Activated gamma-delta T cell (primary cell): ENCODE data around the gene LMO7.
"Not testable (repeated sequence)": the region's sequence is repeated elsewhere in the genome, so short reads cannot be mapped to it uniquely, and the experiment has no call there.

Experiments
- DNase-seq: peaks from one replicate; lab custom pipeline; 2025; lab: John Stamatoyannopoulos, UW

Gene LMO7

GRCh38 chr13:75743072-75743471, 106.9 kb downstream of the LMO7 start:
- DNase-seq = not testable (repeated sequence)

- DNase-seq = no peak
These were observed 108.0 kb downstream of the LMO7 start for GRCh38 chr13:75744127-75744526.

- DNase-seq = no peak
These were observed 109.3 kb downstream of the LMO7 start for GRCh38 chr13:75745387-75745786.

GRCh38 chr13:75748874-75749273, 112.7 kb downstream of the LMO7 start:
- no peak for DNase-seq

GRCh38 chr13:75749407-75749806, 113.3 kb downstream of the LMO7 start:
- DNase-seq = no peak

- no peak for DNase-seq
These were observed 115.2 kb downstream of the LMO7 start for GRCh38 chr13:75751350-75751749.

- DNase-seq = no peak
These were observed 116.7 kb downstream of the LMO7 start for GRCh38 chr13:75752826-75753225.

GRCh38 chr13:75754936-75755335, 118.8 kb downstream of the LMO7 start:
- no peak for DNase-seq

GRCh38 chr13:75757336-75757735, 121.2 kb downstream of the LMO7 start:
- DNase-seq = no peak

- DNase-seq = no peak
These were observed 123.4 kb downstream of the LMO7 start for GRCh38 chr13:75759531-75759930.

- DNase-seq = no peak
These were observed 124.2 kb downstream of the LMO7 start for GRCh38 chr13:75760131-75761021.

GRCh38 chr13:75761369-75761768, 125.2 kb downstream of the LMO7 start:
- DNase-seq = no peak

- no peak for DNase-seq
These were observed 126.2 kb downstream of the LMO7 start for GRCh38 chr13:75762076-75762937.

GRCh38 chr13:75762955-75763354, 126.8 kb downstream of the LMO7 start:
- DNase-seq = no peak

GRCh38 chr13:75763512-75763911, 127.4 kb downstream of the LMO7 start:
- no peak for DNase-seq

- DNase-seq = no peak
These were observed 128.3 kb downstream of the LMO7 start for GRCh38 chr13:75764251-75764925.

GRCh38 chr13:75764926-75765310, 128.8 kb downstream of the LMO7 start:
- no peak for DNase-seq

GRCh38 chr13:75766636-75767035, 130.5 kb downstream of the LMO7 start:
- DNase-seq = no peak

GRCh38 chr13:75769141-75769905, 133.2 kb downstream of the LMO7 start:
- DNase-seq = no peak

- DNase-seq = no peak
These were observed 134.0 kb downstream of the LMO7 start for GRCh38 chr13:75770164-75770563.

- no peak for DNase-seq
These were observed 134.5 kb downstream of the LMO7 start for GRCh38 chr13:75770592-75771011.

- DNase-seq = no peak
These were observed 135.1 kb downstream of the LMO7 start for GRCh38 chr13:75771226-75771625.
